ENCODE results near the gene GLO1. TPM values are rescaled to one million over a fixed set of nuclear protein-coding genes. Genes with fewer than 3 reads are reported as not detected.

GLO1 gene
- total RNA-seq, 1 experiment from 2014 or later: 188 TPM

DNA sequence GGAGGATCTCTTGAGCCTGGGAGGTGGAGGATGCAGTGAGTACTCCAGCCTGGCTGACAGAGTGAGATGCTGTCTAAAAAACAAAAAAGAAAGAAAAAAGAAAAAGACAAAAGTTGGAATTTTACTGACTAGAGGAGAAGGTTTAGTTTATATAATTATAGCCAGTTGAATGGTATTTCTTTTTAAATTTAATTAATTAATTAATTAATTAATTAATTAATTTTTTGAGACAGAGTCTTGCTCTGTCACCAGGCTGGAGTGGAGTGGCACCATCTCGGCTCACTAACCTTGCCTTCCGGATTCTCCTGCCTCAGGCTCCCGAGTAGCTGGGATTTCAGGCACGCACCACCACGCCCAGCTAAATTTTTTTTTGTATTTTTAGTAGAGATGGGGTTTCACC, 20.8 kb upstream of the GLO1 start:
- Histone ChIP-seq H3T11ph (ENCODE audit: low read length) (no peak overlapping the region), H2AK5ac (ENCODE audit: insufficient read length, low read length) (no peak overlapping the region), H4K91ac (ENCODE audit: insufficient read length, low read depth, low read length) (no peak overlapping the region), H3K23me2 (ENCODE audit: insufficient read length, low read depth, low read length, poor library complexity, severe bottlenecking) (no peaks in the 10 kb centered on the region), H3K27me3 (ENCODE audit: insufficient read depth, low read length) (no peaks in the 10 kb centered on the region), H4K20me1 (ENCODE audit: control insufficient read depth, insufficient read depth, insufficient read length) (no peaks in the 10 kb centered on the region), H3K14ac (ENCODE audit: insufficient read depth, low read length) (no peak overlapping the region), H3K27ac (ENCODE audit: insufficient read length, low read depth, low read length) (no peak overlapping the region), H2BK12ac (ENCODE audit: insufficient read length, low read depth, low read length) (no peak overlapping the region), H3K18ac (ENCODE audit: insufficient read length, low read depth, low read length) (no peak overlapping the region), H3K56ac (ENCODE audit: insufficient read length, low read depth, low read length) (no peak overlapping the region), H2BK15ac (ENCODE audit: low read depth, low read length) (no peak overlapping the region), H3K4ac (ENCODE audit: low read depth, low read length) (no peak overlapping the region), H3K79me1 (ENCODE audit: insufficient read depth, low read depth, low read length, poor library complexity, severe bottlenecking) (no peaks in the 10 kb centered on the region), H2AFZ (ENCODE audit: low read length) (no peak overlapping the region), H3K4me1 (ENCODE audit: insufficient read depth, low read length) (no peaks in the 10 kb centered on the region), H2BK120ac (ENCODE audit: low read depth, low read length, poor library complexity, severe bottlenecking) (no peak overlapping the region), H3K4me2 (ENCODE audit: insufficient read depth, insufficient read length, low read length) (no peak overlapping the region), H3K9me3 (ENCODE audit: control insufficient read depth, low read depth, low read length) (no peaks in the 10 kb centered on the region), H2BK5ac (ENCODE audit: insufficient read length, low read length) (no peak overlapping the region), H3K79me2 (ENCODE audit: insufficient read depth, low read length) (no peaks in the 10 kb centered on the region), H2BK20ac (ENCODE audit: low read depth, low read length, poor library complexity, severe bottlenecking) (no peak overlapping the region), H3K9ac (ENCODE audit: extremely low read depth, insufficient read length, low read length) (no peak overlapping the region), H4K5ac (ENCODE audit: insufficient read length, low read depth, low read length) (no peak overlapping the region), H4K8ac (replicated peaks; ENCODE audit: insufficient read length, low read depth, low read length) (no peak overlapping the region), H3K23ac (ENCODE audit: insufficient read length, low read depth, low read length) (no peak overlapping the region)
- Mint-ChIP-seq H3K9me3 (peaks cover 0 to 7% of the 10 kb centered on the region in 2 experiments; a peak in 4 of 5 replicates), H3K27me3 (ENCODE audit: low read depth) (no peaks in the 10 kb centered on the region; the same call in 1 of the 2 replicates), H3K36me3 (ENCODE audit: insufficient read depth in 1 of 3, low read depth in 3 of 3) (peaks cover 0 to 8% (median 0%) of the 10 kb centered on the region in 3 experiments; a peak in 2 of 7 replicates), H3K4me3 (no peak overlapping the region), H3K27ac (no peak overlapping the region), H3K4me1 (peaks cover 2 to 3% of the 10 kb centered on the region in 2 experiments; a peak in 1 of 4 replicates)
- no peak for DNase-seq
- TF ChIP-seq, protein P1, sequence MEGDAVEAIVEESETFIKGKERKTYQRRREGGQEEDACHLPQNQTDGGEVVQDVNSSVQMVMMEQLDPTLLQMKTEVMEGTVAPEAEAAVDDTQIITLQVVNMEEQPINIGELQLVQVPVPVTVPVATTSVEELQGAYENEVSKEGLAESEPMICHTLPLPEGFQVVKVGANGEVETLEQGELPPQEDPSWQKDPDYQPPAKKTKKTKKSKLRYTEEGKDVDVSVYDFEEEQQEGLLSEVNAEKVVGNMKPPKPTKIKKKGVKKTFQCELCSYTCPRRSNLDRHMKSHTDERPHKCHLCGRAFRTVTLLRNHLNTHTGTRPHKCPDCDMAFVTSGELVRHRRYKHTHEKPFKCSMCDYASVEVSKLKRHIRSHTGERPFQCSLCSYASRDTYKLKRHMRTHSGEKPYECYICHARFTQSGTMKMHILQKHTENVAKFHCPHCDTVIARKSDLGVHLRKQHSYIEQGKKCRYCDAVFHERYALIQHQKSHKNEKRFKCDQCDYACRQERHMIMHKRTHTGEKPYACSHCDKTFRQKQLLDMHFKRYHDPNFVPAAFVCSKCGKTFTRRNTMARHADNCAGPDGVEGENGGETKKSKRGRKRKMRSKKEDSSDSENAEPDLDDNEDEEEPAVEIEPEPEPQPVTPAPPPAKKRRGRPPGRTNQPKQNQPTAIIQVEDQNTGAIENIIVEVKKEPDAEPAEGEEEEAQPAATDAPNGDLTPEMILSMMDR (conservative IDR thresholded peaks at IDR 0.05): no peak
- no CpG with 5 or more reads among the region's 5 CpGs for WGBS (ENCODE audit: extremely low coverage, insufficient read length, low lambda C conversion rate)
